HG03571 (cell line): ENCODE results near the gene SPEM3.

Source experiments
- ATAC-seq: cut with Tn5 transposase; IDR thresholded peaks from one replicate; pipeline ENCODE4 v1.9.1; 2021; ENCODE audit not compliant: unreplicated experiment

The SPEM3 gene

DNA sequence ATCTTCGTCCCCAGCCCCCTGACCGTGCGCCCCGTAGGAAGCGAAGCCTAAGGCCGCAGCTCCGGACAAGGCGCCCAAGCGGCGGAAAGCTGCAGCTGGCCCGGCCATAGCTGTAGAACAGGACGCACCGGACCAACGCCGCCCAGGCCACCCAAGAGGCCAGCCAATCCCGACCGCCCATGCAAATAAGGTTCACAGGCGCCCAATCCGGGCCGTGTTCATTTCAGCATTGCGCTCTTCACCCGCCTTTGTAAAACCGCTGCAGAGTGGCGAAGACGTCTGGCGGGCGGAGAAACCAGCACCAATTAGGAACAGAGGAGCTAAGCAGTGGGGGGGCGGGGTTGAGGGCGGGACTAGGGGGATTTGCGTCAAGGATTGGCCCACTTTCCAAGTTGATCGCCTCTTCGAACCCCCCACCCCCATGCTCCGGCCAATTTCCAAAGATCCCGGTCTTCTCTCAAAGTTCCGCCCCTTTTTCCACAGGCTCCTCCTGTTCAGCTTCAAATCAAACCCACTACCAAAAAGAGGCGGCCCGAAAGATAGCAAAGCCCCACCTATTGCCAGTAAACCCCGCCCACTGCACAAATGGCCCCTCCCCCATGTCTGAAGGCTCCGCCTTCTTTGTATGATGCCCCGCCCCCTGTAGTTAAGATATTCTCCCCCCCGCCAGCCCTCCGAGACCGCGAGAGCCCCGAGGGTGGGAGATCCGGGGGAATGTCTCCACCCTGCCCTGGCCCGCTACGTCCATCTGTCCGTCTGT, 24.5 kb upstream of the SPEM3 start, which contains the start of gene TMEM256:
TMEM256 (minus strand) TSS at position 121 of the 760 bp plus-strand sequence; CDS start at position 108, 13 bp downstream.
- ATAC-seq = peak; percentile 84

- peak; percentile 25 for ATAC-seq
Measured at GRCh38 chr17:7404737-7405349, 23.8 kb upstream of the SPEM3 start.

DNA sequence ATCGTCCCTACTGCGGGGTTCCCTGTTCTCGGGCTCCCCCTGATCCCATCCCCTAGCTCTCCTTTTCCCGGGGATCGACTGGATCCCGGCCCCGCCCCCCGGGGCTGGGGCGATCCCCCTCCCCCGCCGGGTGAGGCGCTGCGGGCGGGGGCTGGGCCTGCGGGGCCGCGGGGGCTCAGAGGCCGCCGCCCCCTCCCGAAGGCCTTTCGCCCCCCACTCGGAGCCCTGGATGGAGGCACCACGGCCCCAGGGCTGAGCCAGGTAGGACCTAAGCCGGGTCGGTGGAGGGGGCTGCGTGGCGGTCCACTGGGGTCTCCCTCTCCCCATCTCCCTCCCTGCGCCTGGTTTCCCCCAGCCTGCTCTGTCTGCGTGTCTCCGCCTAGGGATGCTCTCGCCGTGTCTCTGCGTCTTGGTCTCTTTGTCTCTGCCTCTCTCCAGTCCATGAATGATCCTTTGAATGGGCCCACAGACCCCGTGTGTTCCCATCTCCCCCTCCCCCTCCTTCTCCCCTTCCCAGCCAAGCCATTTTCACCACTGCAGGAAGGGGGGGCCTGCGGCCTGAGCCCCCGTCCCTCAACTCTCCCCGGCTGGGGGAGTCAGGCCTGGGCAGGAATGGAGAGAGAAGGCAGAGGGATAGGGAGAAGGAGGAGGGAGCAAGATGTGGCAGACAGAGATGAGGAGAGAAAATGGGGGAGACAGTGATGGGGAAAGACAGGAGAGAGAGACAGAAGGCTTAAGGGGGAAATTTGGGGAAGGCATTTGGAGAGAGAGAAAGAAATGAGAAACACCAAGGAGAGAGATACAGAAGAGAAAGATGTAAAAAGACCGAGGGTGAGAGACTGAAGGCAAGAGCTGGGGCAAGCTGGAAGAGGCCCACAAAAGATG, 23.1 kb upstream of the SPEM3 start:
- no peak for ATAC-seq

DNA sequence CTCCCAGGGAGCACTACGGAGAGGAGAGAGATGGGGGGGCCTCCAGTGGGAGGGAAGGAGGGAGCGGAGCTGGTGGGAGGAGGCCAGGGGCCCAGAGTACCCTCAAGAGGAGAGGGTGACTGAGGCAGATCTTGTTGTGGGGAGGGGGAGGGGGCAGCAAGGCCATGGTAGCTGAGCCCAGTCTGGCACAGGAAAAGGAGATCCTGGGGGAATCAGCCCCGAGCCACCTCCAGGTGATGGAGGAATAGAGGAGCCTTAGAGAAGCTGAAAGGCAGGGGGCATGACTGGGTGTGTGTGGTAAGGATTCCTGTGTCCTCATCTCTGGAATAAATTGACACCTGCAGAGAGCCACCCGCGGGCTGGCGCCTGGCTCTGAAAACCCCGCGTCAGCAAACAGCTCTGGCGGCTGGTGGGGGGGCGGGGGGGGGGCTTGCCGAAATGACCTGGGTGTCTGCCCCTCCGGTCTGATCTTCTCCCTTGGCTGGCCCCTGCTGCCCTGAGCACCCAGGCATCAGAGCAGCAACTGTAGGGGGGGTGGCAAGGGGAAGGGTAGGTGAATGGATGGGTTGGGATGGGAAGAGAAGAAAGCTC, 22.3 kb upstream of the SPEM3 start:
- no peak for ATAC-seq

DNA sequence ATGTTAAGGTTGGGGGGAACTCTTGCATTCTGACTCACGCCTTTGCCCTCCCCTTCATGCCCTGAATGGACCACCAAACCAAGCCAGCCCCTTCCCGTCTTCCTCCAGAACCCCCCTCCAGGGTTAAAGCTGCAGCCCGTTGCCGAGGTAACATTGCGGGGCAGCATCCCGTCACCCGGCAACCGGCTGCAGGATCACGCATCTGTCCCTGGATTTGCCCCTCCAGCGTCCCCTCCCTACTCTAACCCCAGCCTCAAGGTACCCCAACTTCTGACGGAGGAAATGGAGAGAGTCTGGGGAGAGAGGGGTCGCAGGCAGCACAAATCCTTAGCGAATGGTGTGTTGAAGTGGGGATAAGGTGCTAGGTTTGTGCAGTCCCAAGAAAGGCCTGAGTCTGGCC, 21.6 kb upstream of the SPEM3 start:
- ATAC-seq = no peak

DNA sequence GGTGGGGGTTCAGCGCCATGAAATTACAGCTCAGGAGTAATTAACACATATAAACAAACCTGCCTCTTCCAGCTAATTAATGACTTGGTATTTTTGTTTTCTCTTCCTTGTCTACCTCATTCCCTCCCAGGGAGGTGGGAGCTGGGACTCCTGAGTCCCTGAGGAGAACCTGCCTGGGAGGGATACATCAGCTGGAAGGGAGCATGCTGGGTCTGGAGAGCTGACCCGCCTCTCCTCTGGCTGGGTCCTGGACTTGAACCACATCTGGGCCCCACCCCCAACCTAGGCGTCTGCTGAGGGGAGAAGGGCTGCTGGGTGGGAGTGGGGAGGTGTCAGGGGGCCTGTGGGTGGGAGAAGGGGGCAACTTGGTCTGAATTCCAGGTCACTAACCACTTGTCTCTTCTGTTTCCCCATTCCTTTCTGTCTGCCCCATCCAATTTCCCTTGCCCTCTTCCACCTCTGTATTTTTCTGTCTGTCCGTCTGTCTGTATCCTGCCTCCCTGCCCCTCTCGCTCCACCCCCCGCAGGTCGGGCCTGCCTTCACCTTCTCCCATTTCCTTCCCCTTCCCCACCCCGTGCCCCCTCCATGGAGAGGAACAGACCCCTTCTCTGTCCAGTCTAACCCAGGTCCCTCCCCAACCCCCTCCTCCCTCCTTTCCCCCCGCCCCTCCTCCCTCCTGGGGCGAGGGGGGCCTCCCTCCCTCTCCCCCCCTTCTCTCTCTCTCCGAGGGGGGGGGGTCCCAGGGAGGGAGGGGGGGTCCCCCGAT, 21.0 kb upstream of the SPEM3 start, which contains the start of gene NLGN2:
NLGN2 (plus strand) TSS at position 361 of the 767 bp plus-strand sequence. CDS start 411 bp downstream, outside the sequence.
- no peak for ATAC-seq

- ATAC-seq = no peak
Measured at GRCh38 chr17:7408252-7408727, 20.4 kb upstream of the SPEM3 start.

- ATAC-seq = no peak
Measured at GRCh38 chr17:7408863-7409262, 19.8 kb upstream of the SPEM3 start.

GRCh38 chr17:7409716-7410115, 18.9 kb upstream of the SPEM3 start:
- ATAC-seq = no peak

GRCh38 chr17:7410634-7411426, 17.8 kb upstream of the SPEM3 start:
- no peak for ATAC-seq

GRCh38 chr17:7411427-7411750, 17.3 kb upstream of the SPEM3 start:
- no peak for ATAC-seq

DNA sequence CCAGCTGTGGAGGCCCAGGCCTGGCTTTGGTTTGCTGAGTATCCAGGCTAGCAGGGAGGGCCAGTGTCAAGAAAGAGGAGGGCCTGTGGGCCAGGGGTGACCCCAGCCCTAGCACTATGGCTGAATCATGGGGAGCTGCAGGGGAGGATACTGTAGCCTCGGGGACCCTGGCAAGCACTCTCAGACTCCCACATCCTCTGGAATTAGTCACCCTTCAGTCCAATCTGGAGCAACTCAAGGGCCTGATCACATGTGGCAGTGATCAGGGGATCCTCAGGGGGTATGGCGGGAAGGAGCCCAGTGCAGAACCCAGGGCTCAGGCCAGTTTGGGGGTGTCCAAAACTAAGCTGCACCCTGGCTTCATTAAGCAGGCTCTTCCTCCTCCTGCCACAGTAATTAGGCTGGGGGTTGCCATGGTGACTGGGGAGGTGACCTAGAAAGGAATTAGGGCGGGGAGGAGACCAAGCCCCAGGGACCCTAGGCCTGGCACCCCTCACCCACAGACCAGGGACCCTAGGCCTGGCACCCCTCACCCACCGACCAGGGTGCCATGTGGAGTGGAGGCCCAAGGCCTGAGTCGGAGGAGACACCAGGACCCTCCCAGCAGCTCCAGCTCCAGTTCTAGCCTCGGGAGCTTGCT, 15.2 kb upstream of the SPEM3 start:
- ATAC-seq = no peak

DNA sequence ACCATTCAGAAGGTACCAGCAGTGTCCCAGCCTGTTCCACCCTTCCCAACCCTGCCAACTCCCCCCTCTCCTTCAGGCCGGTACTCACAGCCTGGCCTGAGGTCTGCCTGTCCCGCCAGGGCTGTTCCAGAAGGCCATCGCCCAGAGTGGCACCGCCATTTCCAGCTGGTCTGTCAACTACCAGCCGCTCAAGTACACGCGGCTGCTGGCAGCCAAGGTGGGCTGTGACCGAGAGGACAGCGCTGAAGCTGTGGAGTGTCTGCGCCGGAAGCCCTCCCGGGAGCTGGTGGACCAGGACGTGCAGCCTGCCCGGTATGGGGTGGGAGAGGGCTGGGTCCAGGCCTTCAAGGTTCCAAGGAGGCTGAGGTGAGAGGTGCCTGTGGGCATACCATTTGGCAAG, 13.8 kb upstream of the SPEM3 start:
- ATAC-seq = no peak

- no peak for ATAC-seq
Measured at GRCh38 chr17:7415784-7416183, 12.9 kb upstream of the SPEM3 start.

DNA sequence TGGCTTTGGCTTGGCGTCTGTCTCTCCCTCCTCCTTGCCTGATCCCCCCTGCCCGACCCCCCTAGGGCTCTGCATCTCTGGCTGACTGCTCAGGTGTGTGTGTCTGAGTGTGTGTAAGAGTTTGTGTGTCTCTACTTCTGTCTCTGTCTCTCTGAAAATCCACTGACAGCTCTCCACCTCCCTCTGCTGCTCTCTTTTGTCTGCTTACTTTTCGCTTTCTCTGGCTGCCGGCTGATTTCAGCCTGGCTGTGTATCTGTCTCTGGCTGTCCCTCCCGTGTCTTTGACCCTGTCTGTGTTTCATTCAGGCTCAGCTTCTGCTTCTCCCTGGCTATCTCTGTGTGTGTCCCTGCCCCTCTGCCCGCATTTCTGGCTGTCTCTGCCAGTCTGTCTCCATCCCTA, 12.3 kb upstream of the SPEM3 start:
- ATAC-seq = no peak

- ATAC-seq = no peak
Measured at GRCh38 chr17:7417056-7417655, 11.5 kb upstream of the SPEM3 start.

DNA sequence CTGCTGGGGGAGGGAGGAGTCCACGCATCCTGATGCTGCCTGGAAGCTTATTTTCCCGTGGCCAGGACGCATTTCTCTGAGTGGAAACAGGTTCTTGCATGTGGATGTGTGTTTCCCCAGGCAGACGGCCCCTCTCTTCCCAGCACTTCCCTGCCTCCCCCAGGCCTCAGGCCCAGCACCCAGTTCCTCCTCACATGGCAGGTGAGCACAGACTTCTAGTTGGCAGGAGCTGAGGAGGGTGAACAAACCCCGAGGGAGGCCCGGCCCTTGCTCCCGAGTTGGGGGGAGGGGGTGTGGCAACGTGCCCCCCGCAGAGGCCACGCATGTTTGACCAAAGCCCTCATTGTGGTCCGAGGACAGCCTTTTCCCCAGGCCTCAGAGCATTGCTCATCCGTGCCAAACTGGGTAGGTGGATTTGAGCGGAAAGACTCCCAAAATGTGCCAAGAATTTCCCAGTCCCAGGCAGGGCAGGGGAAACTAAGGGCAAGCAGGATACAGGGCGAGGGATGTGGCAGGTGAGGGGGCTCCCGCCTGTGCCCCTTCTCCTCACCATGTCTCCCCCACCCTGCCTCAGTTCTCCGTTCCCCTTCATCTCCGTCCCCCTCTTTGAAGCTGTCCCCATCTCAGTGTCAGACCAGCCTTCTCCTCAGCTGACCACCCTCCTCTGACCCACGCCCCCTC, 10.0 kb upstream of the SPEM3 start:
- no peak for ATAC-seq
